ENCODE data around the gene POLR3G. TPM values are rescaled to one million over a fixed set of nuclear protein-coding genes. Genes with fewer than 3 reads are reported as not detected.

Gene POLR3G
- total RNA-seq, 1 experiment from 2014 or later: 4.4 TPM

DNA sequence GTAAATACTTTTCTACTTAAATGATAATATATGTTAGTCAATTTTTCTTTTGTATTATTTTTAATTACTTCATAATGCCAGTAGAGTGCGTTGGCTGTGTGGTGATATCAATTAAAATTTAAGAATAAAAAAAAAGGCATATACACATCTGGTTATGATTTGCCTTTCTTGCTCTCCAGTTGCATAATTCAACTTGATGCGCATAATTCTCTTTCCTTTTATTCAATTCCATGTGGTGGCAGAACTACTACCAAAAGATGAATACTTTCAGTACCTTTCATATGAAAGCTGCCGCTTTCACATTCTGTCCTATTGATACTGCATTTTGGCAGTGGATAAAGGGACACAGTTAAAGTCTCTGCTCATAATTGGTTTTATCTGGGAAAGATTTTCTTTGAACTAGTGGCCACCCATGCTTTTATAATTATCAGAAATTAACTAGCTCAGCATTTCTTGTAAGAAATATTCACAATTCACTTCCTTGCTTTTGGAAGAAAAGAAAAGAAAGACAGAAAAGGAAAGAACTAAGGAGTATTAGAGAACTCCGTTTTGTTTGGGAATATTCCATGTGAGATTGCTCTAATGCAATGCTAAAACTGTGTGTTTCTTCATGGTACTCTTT is 71.7 kb downstream of the POLR3G start:
- Histone ChIP-seq H4K20me1 (ENCODE audit: insufficient read depth) (no peaks in the 10 kb centered on the region), H3K4me1 (replicated peaks; ENCODE audit: insufficient read depth) (peaks cover 23% of the 10 kb centered on the region), H3K79me2 (ENCODE audit: low read depth) (no peaks in the 10 kb centered on the region), H3K9me2 (ENCODE audit: insufficient read depth) (no peaks in the 10 kb centered on the region), H2AFZ (no peak overlapping the region), H3K9me3 (ENCODE audit: insufficient read depth, low read depth) (no peaks in the 10 kb centered on the region), H3K27me3 (ENCODE audit: insufficient read depth, low read depth) (peaks cover 58% of the 10 kb centered on the region), H3K4me2 (no peak overlapping the region), H3K27ac (no peak overlapping the region), H3K4me3 (no peak overlapping the region), H3F3A (ENCODE audit: insufficient read depth, low read depth) (peaks cover 12% of the 10 kb centered on the region), H3K36me3 (ENCODE audit: low read depth) (no peaks in the 10 kb centered on the region)
- CTCF ChIA-PET: interaction anchor here (0.5 kb wide), 1 partner anchor 1832 kb away, joined by 3 read pairs; no protein-coding TSS in a partner anchor
- BruUV-seq (replicated peaks): no TSS peak
- intact Hi-C loops (cut with micrococcal nuclease; ENCODE audit: unreplicated experiment): no loop called here
- DNase-seq: no peak
- POLR2A ChIA-PET (ENCODE audit: unreplicated experiment): no interaction called here
- TF ChIP-seq, protein P1, sequence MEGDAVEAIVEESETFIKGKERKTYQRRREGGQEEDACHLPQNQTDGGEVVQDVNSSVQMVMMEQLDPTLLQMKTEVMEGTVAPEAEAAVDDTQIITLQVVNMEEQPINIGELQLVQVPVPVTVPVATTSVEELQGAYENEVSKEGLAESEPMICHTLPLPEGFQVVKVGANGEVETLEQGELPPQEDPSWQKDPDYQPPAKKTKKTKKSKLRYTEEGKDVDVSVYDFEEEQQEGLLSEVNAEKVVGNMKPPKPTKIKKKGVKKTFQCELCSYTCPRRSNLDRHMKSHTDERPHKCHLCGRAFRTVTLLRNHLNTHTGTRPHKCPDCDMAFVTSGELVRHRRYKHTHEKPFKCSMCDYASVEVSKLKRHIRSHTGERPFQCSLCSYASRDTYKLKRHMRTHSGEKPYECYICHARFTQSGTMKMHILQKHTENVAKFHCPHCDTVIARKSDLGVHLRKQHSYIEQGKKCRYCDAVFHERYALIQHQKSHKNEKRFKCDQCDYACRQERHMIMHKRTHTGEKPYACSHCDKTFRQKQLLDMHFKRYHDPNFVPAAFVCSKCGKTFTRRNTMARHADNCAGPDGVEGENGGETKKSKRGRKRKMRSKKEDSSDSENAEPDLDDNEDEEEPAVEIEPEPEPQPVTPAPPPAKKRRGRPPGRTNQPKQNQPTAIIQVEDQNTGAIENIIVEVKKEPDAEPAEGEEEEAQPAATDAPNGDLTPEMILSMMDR (conservative IDR thresholded peaks at IDR 0.05): no peak
- no peak for TF ChIP-seq EZH2 (IDR thresholded peaks at IDR 0.05; ENCODE audit: low read depth)

GRCh38 chr5:90547072-90547536 is 72.4 kb downstream of the POLR3G start:
- POLR2A ChIA-PET (ENCODE audit: unreplicated experiment): no interaction called here
- intact Hi-C loops (cut with micrococcal nuclease; ENCODE audit: unreplicated experiment): no loop called here

DNA sequence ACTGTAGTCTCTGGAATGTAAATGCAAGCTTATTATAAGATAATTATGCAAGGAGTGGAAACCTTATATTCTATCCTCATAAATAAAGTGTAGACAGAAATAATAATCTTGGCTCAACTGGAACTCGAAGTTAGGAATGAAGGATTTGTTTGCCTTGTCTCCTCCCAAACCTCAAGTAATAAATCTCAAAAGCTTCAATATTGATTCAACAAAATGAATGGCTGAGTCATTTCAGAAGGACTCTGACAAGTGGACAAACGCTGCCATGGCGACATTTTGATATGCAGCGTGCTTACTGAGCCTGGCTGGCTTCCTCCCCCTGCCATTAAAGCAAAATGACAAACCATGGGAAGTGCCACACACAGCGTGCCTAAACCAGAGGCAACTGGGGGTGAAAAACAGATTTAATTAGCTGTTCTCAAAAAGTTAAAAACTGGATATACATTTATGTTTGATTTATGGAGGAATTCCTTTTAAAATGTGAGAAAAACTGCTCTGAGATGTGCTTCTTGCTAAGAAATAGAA is 73.5 kb downstream of the POLR3G start:
- BruUV-seq (replicated peaks): no TSS peak
- H3K79me2 ChIP-seq (ENCODE audit: low read depth): no peaks in the 10 kb centered on the region
- no peak overlapping the region for H3K4me3 ChIP-seq
- CTCF ChIA-PET: interaction anchor here (0.6 kb wide), 1 partner anchor 74 kb away, joined by 4 read pairs; the partner anchor contains the start of genes MBLAC2 and POLR3G
- peak overlapping the region; percentile 54 for H3K4me2 ChIP-seq
- TF ChIP-seq EZH2 (IDR thresholded peaks at IDR 0.05; ENCODE audit: low read depth): no peak
- TF ChIP-seq, protein P1 (conservative IDR thresholded peaks at IDR 0.05): no peak
- H3K27me3 ChIP-seq (ENCODE audit: insufficient read depth, low read depth): peaks cover 66% of the 10 kb centered on the region
- H4K20me1 ChIP-seq (ENCODE audit: insufficient read depth): no peaks in the 10 kb centered on the region
- POLR2A ChIA-PET (ENCODE audit: unreplicated experiment): no interaction called here
- peak; percentile 52 to 93 for DNase-seq
- peaks cover 12% of the 10 kb centered on the region for H3F3A ChIP-seq (ENCODE audit: insufficient read depth, low read depth)
- H3K4me1 ChIP-seq (replicated peaks; ENCODE audit: insufficient read depth): peaks cover 23% of the 10 kb centered on the region
- no peaks in the 10 kb centered on the region for H3K9me2 ChIP-seq (ENCODE audit: insufficient read depth)
- intact Hi-C loops (cut with micrococcal nuclease; ENCODE audit: unreplicated experiment): no loop called here
- no peaks in the 10 kb centered on the region for H3K36me3 ChIP-seq (ENCODE audit: low read depth)
- no peak overlapping the region for H2AFZ ChIP-seq
- H3K9me3 ChIP-seq (ENCODE audit: insufficient read depth, low read depth): no peaks in the 10 kb centered on the region
- no peak overlapping the region for H3K27ac ChIP-seq

More at GRCh38 chr5:90547072-90547536, 72.4 kb downstream of the POLR3G start:
- TF ChIP-seq EZH2 (IDR thresholded peaks at IDR 0.05; ENCODE audit: low read depth): no peak
- TF ChIP-seq, protein P1 (conservative IDR thresholded peaks at IDR 0.05): no peak
- 0 out of 2 replicates have a peak overlapping the region, but pooled peaks have one; percentile 54 for H3K4me2 ChIP-seq
- no peaks in the 10 kb centered on the region for H3K36me3 ChIP-seq (ENCODE audit: low read depth)
- H3K27me3 ChIP-seq (ENCODE audit: insufficient read depth, low read depth): peaks cover 64% of the 10 kb centered on the region
- no peak overlapping the region for H3K4me3 ChIP-seq
- no peaks in the 10 kb centered on the region for H3K9me3 ChIP-seq (ENCODE audit: insufficient read depth, low read depth)
- H3F3A ChIP-seq (ENCODE audit: insufficient read depth, low read depth): peaks cover 12% of the 10 kb centered on the region
- peaks cover 23% of the 10 kb centered on the region for H3K4me1 ChIP-seq (replicated peaks; ENCODE audit: insufficient read depth)
- no peaks in the 10 kb centered on the region for H3K9me2 ChIP-seq (ENCODE audit: insufficient read depth)
- CTCF ChIA-PET: no interaction called here
- no TSS peak for BruUV-seq (replicated peaks)
- H3K79me2 ChIP-seq (ENCODE audit: low read depth): no peaks in the 10 kb centered on the region
- no peaks in the 10 kb centered on the region for H4K20me1 ChIP-seq (ENCODE audit: insufficient read depth)
- no peak overlapping the region for H3K27ac ChIP-seq
- no peak overlapping the region for H2AFZ ChIP-seq
- no peak for DNase-seq

Measured in PC-9 (cell line).